ENCODE measurements around the gene ABCA2. TPM values are rescaled to one million over a fixed set of nuclear protein-coding genes. Genes with fewer than 3 reads are reported as not detected.

Gene ABCA2
- total RNA-seq, 1 donor from 2014 or later: 7.5 TPM

GRCh38 chr9:137025517-137025966 is 2.5 kb downstream of the ABCA2 start:
- H3K9me3 Mint-ChIP-seq: no peaks in the 10 kb centered on the region
- H3K27ac Mint-ChIP-seq: peak overlapping the region; percentile 35
- ChIA-PET CTCF (interaction anchor here (1.1 to 2.1 kb wide), 3 partner anchors 10 to 42 kb away, joined by 3 to 11 read pairs (median 3); no protein-coding TSS in a partner anchor), POLR2A (interaction anchor here (0.5 kb wide), 1 partner anchor 59 kb away, joined by 4 read pairs; no protein-coding TSS in a partner anchor)
- TF ChIP-seq, protein P1, sequence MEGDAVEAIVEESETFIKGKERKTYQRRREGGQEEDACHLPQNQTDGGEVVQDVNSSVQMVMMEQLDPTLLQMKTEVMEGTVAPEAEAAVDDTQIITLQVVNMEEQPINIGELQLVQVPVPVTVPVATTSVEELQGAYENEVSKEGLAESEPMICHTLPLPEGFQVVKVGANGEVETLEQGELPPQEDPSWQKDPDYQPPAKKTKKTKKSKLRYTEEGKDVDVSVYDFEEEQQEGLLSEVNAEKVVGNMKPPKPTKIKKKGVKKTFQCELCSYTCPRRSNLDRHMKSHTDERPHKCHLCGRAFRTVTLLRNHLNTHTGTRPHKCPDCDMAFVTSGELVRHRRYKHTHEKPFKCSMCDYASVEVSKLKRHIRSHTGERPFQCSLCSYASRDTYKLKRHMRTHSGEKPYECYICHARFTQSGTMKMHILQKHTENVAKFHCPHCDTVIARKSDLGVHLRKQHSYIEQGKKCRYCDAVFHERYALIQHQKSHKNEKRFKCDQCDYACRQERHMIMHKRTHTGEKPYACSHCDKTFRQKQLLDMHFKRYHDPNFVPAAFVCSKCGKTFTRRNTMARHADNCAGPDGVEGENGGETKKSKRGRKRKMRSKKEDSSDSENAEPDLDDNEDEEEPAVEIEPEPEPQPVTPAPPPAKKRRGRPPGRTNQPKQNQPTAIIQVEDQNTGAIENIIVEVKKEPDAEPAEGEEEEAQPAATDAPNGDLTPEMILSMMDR (IDR thresholded peaks at IDR 0.05): no peak
- no peak overlapping the region for H3K4me3 Mint-ChIP-seq
- DNase-seq: peak; percentile 37
- peak; percentile 22 for ATAC-seq (ENCODE audit: low read depth)
- peaks cover 37% of the 10 kb centered on the region for H3K4me1 Mint-ChIP-seq
- H3K36me3 Mint-ChIP-seq (ENCODE audit: low read depth): no peaks in the 10 kb centered on the region
- H3K27me3 Mint-ChIP-seq: no peaks in the 10 kb centered on the region
- intact Hi-C loops (cut with micrococcal nuclease): loop anchor here (5.0 kb wide), 1 partner anchor 42 kb away; no protein-coding TSS in a partner anchor

DNA sequence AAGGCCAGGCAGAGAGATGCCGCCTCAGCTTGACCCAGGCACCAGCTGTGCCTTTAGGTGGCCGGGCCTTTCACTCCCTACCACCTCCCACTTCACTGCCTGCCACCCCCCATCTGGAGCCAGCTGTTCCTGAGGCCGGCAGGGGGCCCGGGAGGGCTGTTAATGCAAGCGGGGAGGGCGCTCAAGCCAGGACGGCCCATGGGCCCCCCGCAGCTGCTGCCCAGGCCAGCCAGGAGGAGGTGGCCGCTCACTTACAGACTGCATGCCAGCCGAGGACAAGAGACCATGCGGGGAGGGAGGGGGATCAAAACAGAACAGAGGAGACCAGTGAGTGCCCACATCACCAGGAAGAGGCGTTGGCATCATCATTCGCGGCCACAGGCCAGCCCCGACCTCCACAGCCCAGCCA is 4.5 kb downstream of the ABCA2 start:
- no peak for DNase-seq
- intact Hi-C loops (cut with micrococcal nuclease): no loop called here
- Mint-ChIP-seq H3K27me3 (no peaks in the 10 kb centered on the region), H3K4me3 (no peak overlapping the region), H3K4me1 (peaks cover 18% of the 10 kb centered on the region), H3K36me3 (ENCODE audit: low read depth) (peaks cover 2% of the 10 kb centered on the region), H3K9me3 (no peaks in the 10 kb centered on the region), H3K27ac (no peak overlapping the region)
- no peak for ATAC-seq (ENCODE audit: low read depth)
- CTCF ChIA-PET: no interaction called here
- TF ChIP-seq, protein P1 (IDR thresholded peaks at IDR 0.05): no peak
- POLR2A ChIA-PET: no interaction called here

DNA sequence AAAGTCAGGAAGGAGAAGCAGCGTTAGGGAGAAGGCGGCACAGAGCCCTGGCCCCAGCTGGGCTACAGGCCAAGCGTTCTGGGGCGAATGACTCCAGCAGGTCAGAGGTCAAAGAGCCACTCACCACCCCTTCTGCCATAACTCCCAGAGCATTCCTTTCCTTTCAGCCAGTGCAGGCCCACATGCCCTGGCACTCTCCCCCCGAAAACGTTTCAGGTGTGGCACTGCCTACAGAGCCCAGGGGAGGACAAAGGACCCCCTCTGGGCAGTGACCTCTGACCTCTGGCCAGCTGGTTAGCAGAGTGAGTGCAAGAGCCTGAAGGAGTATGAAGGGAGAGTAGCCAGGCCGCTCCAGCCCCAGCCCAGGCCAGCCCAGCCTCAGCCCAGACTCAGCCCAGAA is 4.9 kb downstream of the ABCA2 start:
- Mint-ChIP-seq H3K27me3 (no peaks in the 10 kb centered on the region), H3K36me3 (ENCODE audit: low read depth) (peaks cover 2% of the 10 kb centered on the region), H3K4me3 (no peak overlapping the region), H3K27ac (no peak overlapping the region), H3K9me3 (no peaks in the 10 kb centered on the region), H3K4me1 (peaks cover 18% of the 10 kb centered on the region)
- intact Hi-C loops (cut with micrococcal nuclease): no loop called here
- ChIA-PET POLR2A (no interaction called here), CTCF (no interaction called here)
- ATAC-seq (ENCODE audit: low read depth) (no peak), DNase-seq (no peak)
- TF ChIP-seq, protein P1 (IDR thresholded peaks at IDR 0.05): no peak

DNA sequence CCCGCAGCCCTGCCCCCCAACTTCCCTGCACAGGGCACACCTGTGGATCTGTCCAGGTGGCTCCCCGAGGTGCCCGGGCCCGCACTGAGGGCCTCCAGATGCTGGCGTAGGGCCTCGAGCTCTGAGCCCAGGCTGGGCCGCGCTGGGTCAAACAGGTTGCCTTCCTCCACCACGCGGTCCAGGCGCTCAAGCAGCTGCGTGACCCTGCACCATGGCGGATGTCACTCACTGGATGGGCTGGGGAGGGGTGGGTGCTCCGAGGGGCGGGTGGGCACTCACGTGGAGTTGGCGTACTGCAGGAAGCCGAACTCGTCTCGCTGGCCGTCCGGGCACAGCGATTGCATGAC is 5.4 kb downstream of the ABCA2 start:
- TF ChIP-seq, protein P1 (IDR thresholded peaks at IDR 0.05): no peak

DNA sequence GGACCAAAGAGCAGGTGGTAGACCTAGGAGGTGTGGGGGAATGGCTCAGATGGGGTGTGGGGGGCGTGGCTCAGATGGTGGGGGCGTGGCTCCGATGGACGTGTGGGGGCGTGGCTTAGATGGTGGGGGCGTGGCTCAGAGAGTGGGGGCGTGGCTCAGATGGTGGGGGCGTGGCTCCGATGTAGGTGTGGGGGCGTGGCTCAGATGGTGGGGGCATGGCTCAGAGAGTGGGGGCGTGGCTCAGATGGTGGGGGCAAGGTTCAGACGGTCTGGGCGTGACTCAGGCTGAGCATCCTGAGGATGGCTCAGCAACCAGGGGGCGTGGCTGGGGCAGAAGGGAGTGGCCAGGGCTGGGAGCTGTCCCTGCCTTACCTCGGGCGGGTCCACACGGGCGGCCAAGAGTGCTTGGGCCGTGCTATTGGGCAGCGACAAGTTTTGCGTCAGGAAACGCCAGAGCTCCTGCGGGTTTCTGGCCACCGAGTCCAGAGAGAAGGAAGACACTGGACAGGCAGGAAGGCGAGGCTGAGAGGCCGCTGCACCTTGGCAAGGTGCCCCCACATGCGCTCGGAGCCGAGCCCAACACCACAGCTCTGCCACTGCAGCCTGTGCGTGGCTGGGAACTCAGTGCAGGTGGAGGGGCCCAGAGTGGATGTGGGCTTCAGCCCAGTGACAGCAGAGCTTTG is 5.9 kb downstream of the ABCA2 start:
- intact Hi-C loops (cut with micrococcal nuclease): no loop called here
- Mint-ChIP-seq H3K27me3 (no peaks in the 10 kb centered on the region), H3K27ac (no peak overlapping the region), H3K4me1 (peaks cover 15% of the 10 kb centered on the region), H3K4me3 (no peak overlapping the region), H3K9me3 (no peaks in the 10 kb centered on the region), H3K36me3 (ENCODE audit: low read depth) (peaks cover 2% of the 10 kb centered on the region)
- TF ChIP-seq, protein P1 (IDR thresholded peaks at IDR 0.05): no peak
- POLR2A ChIA-PET: no interaction called here
- CTCF ChIA-PET: no interaction called here
- peak; percentile 71 for ATAC-seq (ENCODE audit: low read depth)
- no peak for DNase-seq

More for the DNA sequence above, 5.4 kb downstream of the ABCA2 start:
- no peak overlapping the region for H3K27ac Mint-ChIP-seq
- no peaks in the 10 kb centered on the region for H3K9me3 Mint-ChIP-seq
- CTCF ChIA-PET: no interaction called here
- H3K4me3 Mint-ChIP-seq: no peak overlapping the region
- H3K4me1 Mint-ChIP-seq: peaks cover 18% of the 10 kb centered on the region
- peaks cover 2% of the 10 kb centered on the region for H3K36me3 Mint-ChIP-seq (ENCODE audit: low read depth)
- DNase-seq (no peak), ATAC-seq (ENCODE audit: low read depth) (no peak)
- H3K27me3 Mint-ChIP-seq: no peaks in the 10 kb centered on the region
- intact Hi-C loops (cut with micrococcal nuclease): no loop called here
- POLR2A ChIA-PET: no interaction called here
